GM19328 (cell line): ENCODE measurements around the gene ZBTB38.

Experiments used
- ATAC-seq: cut with Tn5 transposase; IDR thresholded peaks from one replicate; pipeline ENCODE4 v1.9.1; 2021; ENCODE audit warnings: mild to moderate bottlenecking, moderate library complexity; ENCODE audit not compliant: unreplicated experiment

The ZBTB38 gene

GRCh38 chr3:141368062-141368924 lies at the start of gene ZBTB38:
Gene ZBTB38 (plus strand): TSS chr3:141368504. CDS start chr3:141442389, 73,885 bp downstream.
- ATAC-seq: no peak

GRCh38 chr3:141320399-141321108 lies 47.8 kb upstream of the ZBTB38 start:
- no peak for ATAC-seq

- no peak for ATAC-seq
These were observed 47.2 kb upstream of the ZBTB38 start for GRCh38 chr3:141321109-141321497.

- no peak for ATAC-seq
These were observed 44.2 kb upstream of the ZBTB38 start for GRCh38 chr3:141323936-141324704.

- no peak for ATAC-seq
These were observed 42.2 kb upstream of the ZBTB38 start for GRCh38 chr3:141326123-141326522.

- ATAC-seq: no peak
These were observed 41.7 kb upstream of the ZBTB38 start for GRCh38 chr3:141326626-141327025.

- ATAC-seq: no peak
These were observed 39.8 kb upstream of the ZBTB38 start for GRCh38 chr3:141328286-141329166.

- no peak for ATAC-seq
These were observed 38.1 kb upstream of the ZBTB38 start for GRCh38 chr3:141330235-141330634.

GRCh38 chr3:141330718-141331376 lies 37.5 kb upstream of the ZBTB38 start:
- no peak for ATAC-seq

- ATAC-seq: no peak
These were observed 36.7 kb upstream of the ZBTB38 start for GRCh38 chr3:141331377-141332318.

GRCh38 chr3:141332416-141332815 lies 35.9 kb upstream of the ZBTB38 start:
- no peak for ATAC-seq

- no peak for ATAC-seq
These were observed 34.3 kb upstream of the ZBTB38 start for GRCh38 chr3:141333836-141334626.

GRCh38 chr3:141334627-141335250 lies 33.6 kb upstream of the ZBTB38 start:
- ATAC-seq: no peak

- ATAC-seq: no peak
These were observed 32.7 kb upstream of the ZBTB38 start for GRCh38 chr3:141335531-141336061.

GRCh38 chr3:141336672-141337522 lies 31.4 kb upstream of the ZBTB38 start:
- ATAC-seq: peak; percentile 84

- no peak for ATAC-seq
These were observed 30.8 kb upstream of the ZBTB38 start for GRCh38 chr3:141337523-141337854.
